Measurements from ENCODE around the gene NKX6-1. TPM values are rescaled to one million over a fixed set of nuclear protein-coding genes. Genes with fewer than 3 reads are reported as not detected.
A peak's percentile ranks its signal among the peaks of the same experiment; 100 is the strongest.

The NKX6-1 gene
- total and polyA plus RNA-seq, 2 donors (not counting 3 experiments of a cell fraction or from before 2014, with no cell fraction given) = not detected

DNA sequence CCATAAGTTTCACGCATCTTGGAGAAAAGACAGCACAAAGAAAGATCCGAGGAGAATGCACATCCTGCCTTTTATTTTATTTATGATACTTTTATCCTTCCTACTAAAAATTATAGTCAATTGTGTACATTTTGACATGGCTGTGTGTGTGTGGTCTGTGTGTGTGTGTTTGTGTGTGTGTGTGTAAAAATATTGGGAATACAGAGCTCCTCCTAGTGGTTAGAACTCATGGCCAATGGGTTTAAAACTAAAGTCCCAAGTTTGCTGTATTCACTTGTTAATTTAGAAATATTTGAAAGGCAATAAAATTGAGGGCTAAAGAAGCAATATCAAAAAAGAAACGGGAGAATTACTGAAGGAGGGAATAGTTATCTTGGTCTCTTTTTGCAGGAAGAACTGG is 47.5 kb downstream of the NKX6-1 start:
- H4K20me1 ChIP-seq (replicated peaks; ENCODE audit: control insufficient read depth, extremely low read depth, insufficient read depth, low read length) = no peaks in the 10 kb centered on the region
- H3K9me1 ChIP-seq (replicated peaks; ENCODE audit: control insufficient read depth, extremely low read depth, insufficient read depth, low read length) = no peaks in the 10 kb centered on the region
- POLR2A ChIA-PET = no interaction called here
- no peaks in the 10 kb centered on the region for H3K4me1 ChIP-seq (ENCODE audit: control insufficient read depth, extremely low read depth, insufficient read depth, low read length)
- TF ChIP-seq MYC (IDR thresholded peaks at IDR 0.05; ENCODE audit: low read depth, low read length) = no peak
- TF ChIP-seq CTCF (IDR thresholded peaks at IDR 0.05; ENCODE audit: extremely low read depth in 1 of 2, insufficient read depth in 1 of 2, low read depth in 1 of 2, low read length in 2 of 2) = peak; percentile 17 to 24
- CTCF ChIA-PET = interaction anchor here (0.7 to 3.1 kb wide), 20 partner anchors 11 to 942 kb away, joined by 3 to 51 read pairs (median 5); no protein-coding TSS in a partner anchor
- no TSS peak for BruUV-seq (replicated peaks)
- no peak overlapping the region for H3K9ac ChIP-seq (replicated peaks; ENCODE audit: extremely low read depth, insufficient read depth, low read length)
- H3K4me2 ChIP-seq (ENCODE audit: insufficient read depth, low read length) = no peak overlapping the region
- no peak overlapping the region for H3K27ac ChIP-seq (ENCODE audit: insufficient read depth, low read depth, low read length)
- DNase-seq (ENCODE audit: low read depth, low spot score) (peak; percentile 4), FAIRE-seq (peak; percentile 38)
- H3K4me3 ChIP-seq (replicated peaks in 1 of 3; ENCODE audit: insufficient read depth in 1 of 3, low read depth in 1 of 3, low read length in 3 of 3) = no peak overlapping the region
- dilution Hi-C loops (cut with MboI; ENCODE audit: extremely low pct_ligation_motif_present, low sequenced_read_pairs) = no loop called here
- no peaks in the 10 kb centered on the region for H3K9me3 ChIP-seq (replicated peaks; ENCODE audit: control insufficient read depth, insufficient read depth, low read length)
- intact Hi-C loops (cut with micrococcal nuclease) = loop anchor here (2.0 kb wide), 1 partner anchor 807 kb away; no protein-coding TSS in a partner anchor
- H2AFZ ChIP-seq (ENCODE audit: low read depth, low read length) = no peak overlapping the region
- no peaks in the 10 kb centered on the region for H3K79me2 ChIP-seq (ENCODE audit: control insufficient read depth, insufficient read depth, low read length)
- H3K27me3 ChIP-seq (ENCODE audit: control insufficient read depth in 2 of 2, insufficient read depth in 2 of 2, low read length in 2 of 2) = peaks cover 0 to 2% of the 10 kb centered on the region in 2 experiments
- no peaks in the 10 kb centered on the region for H3K36me3 ChIP-seq (ENCODE audit: control insufficient read depth in 2 of 2, extremely low read depth in 1 of 2, insufficient read depth in 2 of 2, low read length in 2 of 2)

DNA sequence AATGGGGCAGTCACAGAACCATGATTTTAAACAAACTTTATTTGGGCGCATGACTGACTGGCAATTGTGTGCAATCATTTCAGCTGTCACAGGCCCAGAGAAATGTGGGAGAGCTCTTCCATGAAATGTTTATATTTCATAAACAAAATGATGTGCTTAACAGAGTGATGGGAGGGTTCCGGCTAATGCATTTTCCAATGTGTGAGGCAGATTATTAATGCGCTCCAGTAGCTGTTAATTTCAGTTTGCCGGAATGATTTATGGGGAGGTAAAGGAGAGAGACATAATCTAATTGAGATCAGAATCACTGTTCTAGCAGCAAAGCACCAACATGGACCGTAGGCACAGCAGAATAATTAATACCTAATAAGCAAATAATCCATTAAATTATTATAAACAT is 55.6 kb downstream of the NKX6-1 start:
- Histone ChIP-seq H3K9me3 (replicated peaks; ENCODE audit: control insufficient read depth, insufficient read depth, low read length) (no peaks in the 10 kb centered on the region), H3K36me3 (ENCODE audit: control insufficient read depth in 2 of 2, extremely low read depth in 1 of 2, insufficient read depth in 2 of 2, low read length in 2 of 2) (no peaks in the 10 kb centered on the region), H3K4me1 (ENCODE audit: control insufficient read depth, extremely low read depth, insufficient read depth, low read length) (no peaks in the 10 kb centered on the region), H3K4me2 (ENCODE audit: insufficient read depth, low read length) (no peak overlapping the region), H4K20me1 (replicated peaks; ENCODE audit: control insufficient read depth, extremely low read depth, insufficient read depth, low read length) (no peaks in the 10 kb centered on the region), H2AFZ (ENCODE audit: low read depth, low read length) (no peak overlapping the region), H3K9me1 (replicated peaks; ENCODE audit: control insufficient read depth, extremely low read depth, insufficient read depth, low read length) (no peaks in the 10 kb centered on the region), H3K27me3 (ENCODE audit: control insufficient read depth in 2 of 2, insufficient read depth in 2 of 2, low read length in 2 of 2) (no peaks in the 10 kb centered on the region), H3K79me2 (ENCODE audit: control insufficient read depth, insufficient read depth, low read length) (no peaks in the 10 kb centered on the region), H3K27ac (ENCODE audit: insufficient read depth, low read depth, low read length) (no peak overlapping the region), H3K9ac (replicated peaks; ENCODE audit: extremely low read depth, insufficient read depth, low read length) (no peak overlapping the region), H3K4me3 (replicated peaks in 1 of 3; ENCODE audit: insufficient read depth in 1 of 3, low read depth in 1 of 3, low read length in 3 of 3) (no peak overlapping the region)
- ChIA-PET CTCF (no interaction called here), POLR2A (no interaction called here)
- DNase-seq (ENCODE audit: low read depth, low spot score) (no peak), FAIRE-seq (no peak)
- dilution Hi-C loops (cut with MboI; ENCODE audit: extremely low pct_ligation_motif_present, low sequenced_read_pairs) (no loop called here), intact Hi-C loops (cut with micrococcal nuclease) (no loop called here)
- no TSS peak for BruUV-seq (replicated peaks)
- no peak for TF ChIP-seq FOS (IDR thresholded peaks at IDR 0.05; ENCODE audit: borderline replicate concordance, insufficient read depth, low read length)
- no peak for TF ChIP-seq POLR2AphosphoS5 (IDR thresholded peaks at IDR 0.05; ENCODE audit: insufficient read depth, low read depth, low read length)
- TF ChIP-seq MYC (IDR thresholded peaks at IDR 0.05; ENCODE audit: low read depth, low read length) = no peak
- TF ChIP-seq EZH2 (IDR thresholded peaks at IDR 0.05; ENCODE audit: borderline replicate concordance, low read depth, low read length, severe bottlenecking) = no peak
- no peak for TF ChIP-seq JUN (IDR thresholded peaks at IDR 0.05; ENCODE audit: borderline replicate concordance, insufficient read depth, insufficient read length, low read depth)
- TF ChIP-seq, protein P1, sequence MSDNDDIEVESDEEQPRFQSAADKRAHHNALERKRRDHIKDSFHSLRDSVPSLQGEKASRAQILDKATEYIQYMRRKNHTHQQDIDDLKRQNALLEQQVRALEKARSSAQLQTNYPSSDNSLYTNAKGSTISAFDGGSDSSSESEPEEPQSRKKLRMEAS (IDR thresholded peaks at IDR 0.05; ENCODE audit: insufficient read depth, insufficient read length) = no peak
- no peak for TF ChIP-seq GATA2 (IDR thresholded peaks at IDR 0.05; ENCODE audit: insufficient read depth, insufficient read length, low read depth, low read length)
- TF ChIP-seq POLR2A (IDR thresholded peaks at IDR 0.05; ENCODE audit: low read depth, low read length) = no peak
- no peak for TF ChIP-seq CTCF (IDR thresholded peaks at IDR 0.05; ENCODE audit: extremely low read depth in 1 of 2, insufficient read depth in 1 of 2, low read depth in 1 of 2, low read length in 2 of 2)

Data from endothelial cell of umbilical vein (primary cell).